Ascending aorta (tissue), 2 donors: ENCODE measurements around the gene PHLDA3. TPM values are rescaled to one million over a fixed set of nuclear protein-coding genes. Genes with fewer than 3 reads are reported as not detected.

Experiments
- DNase-seq, 2 donors: peaks; one replicate each; pipeline ENCODE4 v3.0.0-alpha.2; 2019; ENCODE audit warnings: low spot score in 2 of 2
- H3K27ac ChIP-seq, 2 donors: fragments of 200-600 bp; sonication (generic); one replicate each; pipeline ENCODE4 v1.5.1; 2016 to 2017; ENCODE audit warnings: mild to moderate bottlenecking in 1 of 2
- H3K27me3 ChIP-seq: fragments of 200-600 bp; sonication (generic); one replicate; pipeline ENCODE4 v1.5.1; 2017
- H3K36me3 ChIP-seq, 2 donors: fragments of 200-600 bp; sonication (generic); one replicate each; pipeline ENCODE4 v1.5.1; 2016
- H3K4me1 ChIP-seq, 2 donors: fragments of 200-600 bp; sonication (generic); one replicate each; pipeline ENCODE4 v1.5.1; 2016 to 2017; ENCODE audit warnings: mild to moderate bottlenecking in 1 of 2
- H3K4me3 ChIP-seq, 2 donors: fragments of 200-600 bp; sonication (generic); one replicate each; pipeline ENCODE4 v1.5.1; 2016 to 2017; ENCODE audit warnings: mild to moderate bottlenecking in 1 of 2
- H3K9me3 ChIP-seq, 2 donors: fragments of 200-600 bp; sonication (generic); one replicate each; pipeline ENCODE4 v1.5.1; 2016
- intact Hi-C: fragments of 100-400 bp; cut with DNase I; formaldehyde crosslinking; loops from one replicate; pipeline ENCODE4 v1.15.1; 2023
- total RNA-seq: library from RNA; depleted of rRNA; stranded (reverse); fragments of >200 nt; gene quantifications from one replicate; pipeline ENCODE4 v1.1.0, GENCODE V29; 2016
- TF ChIP-seq, protein P1 (sequence below), 3 experiments: fragments of 200-600 bp in 2 of 3; fragments of 450-650 bp in 1 of 3; sonication (generic) in 2 of 3; IDR thresholded peaks; one replicate each; pipeline ENCODE4 v1.5.1; 2016 to 2019; ENCODE audit warnings: antibody characterized with exemption in 3 of 3, mild to moderate bottlenecking in 1 of 3, moderate library complexity in 1 of 3

The PHLDA3 gene
- total RNA-seq, 1 donor from 2014 or later, result 111 TPM

DNA sequence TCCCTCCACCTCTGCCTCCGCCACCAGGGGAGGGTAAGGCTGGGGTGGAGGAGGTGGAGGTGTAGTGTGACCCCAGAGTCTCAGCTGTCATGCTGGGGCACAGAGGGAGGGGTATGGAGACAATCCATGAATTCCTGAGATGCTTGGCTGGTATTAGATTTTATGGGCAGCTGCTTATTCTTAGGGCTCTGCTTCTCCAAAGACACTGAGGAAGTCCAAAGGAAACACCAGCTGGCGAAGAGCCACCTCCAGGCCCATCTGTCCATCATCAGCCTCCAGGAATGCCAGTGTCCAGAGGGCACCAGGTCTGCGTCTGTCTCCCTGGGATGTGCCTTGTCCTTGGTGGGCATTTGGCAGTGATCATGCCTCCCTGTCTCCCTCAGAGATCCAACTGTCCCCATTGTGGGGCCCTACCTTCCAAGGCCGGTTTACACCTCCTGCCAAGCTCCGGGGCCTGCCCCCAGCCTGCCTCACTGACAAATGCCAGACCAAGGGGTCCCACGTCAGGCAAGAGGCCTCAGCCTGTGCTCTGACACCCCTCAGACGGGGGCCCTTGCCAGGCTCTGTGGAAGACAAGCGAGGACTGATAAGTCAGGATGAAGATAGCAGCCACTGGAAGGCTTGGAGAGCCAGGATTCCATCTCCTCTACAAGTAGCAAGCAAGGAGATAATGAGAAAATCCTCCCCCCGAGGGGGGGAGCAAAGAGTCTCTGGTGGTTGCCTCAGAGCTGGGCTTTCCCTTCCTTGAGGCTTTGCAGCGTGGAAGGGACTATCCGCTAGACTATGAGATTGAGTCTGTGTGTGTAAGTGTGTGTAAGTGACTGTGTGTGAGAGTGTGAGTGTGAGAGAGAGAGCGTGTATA is 49.0 kb downstream of the PHLDA3 start:
- no peaks in the 10 kb centered on the region for H3K9me3 ChIP-seq
- no peak overlapping the region for H3K4me3 ChIP-seq
- DNase-seq, result no peak
- no peaks in the 10 kb centered on the region for H3K27me3 ChIP-seq
- H3K27ac ChIP-seq, result no peak overlapping the region
- H3K36me3 ChIP-seq, result no peaks in the 10 kb centered on the region
- intact Hi-C loops, result no loop called here
- no peaks in the 10 kb centered on the region for H3K4me1 ChIP-seq
- TF ChIP-seq, protein P1, sequence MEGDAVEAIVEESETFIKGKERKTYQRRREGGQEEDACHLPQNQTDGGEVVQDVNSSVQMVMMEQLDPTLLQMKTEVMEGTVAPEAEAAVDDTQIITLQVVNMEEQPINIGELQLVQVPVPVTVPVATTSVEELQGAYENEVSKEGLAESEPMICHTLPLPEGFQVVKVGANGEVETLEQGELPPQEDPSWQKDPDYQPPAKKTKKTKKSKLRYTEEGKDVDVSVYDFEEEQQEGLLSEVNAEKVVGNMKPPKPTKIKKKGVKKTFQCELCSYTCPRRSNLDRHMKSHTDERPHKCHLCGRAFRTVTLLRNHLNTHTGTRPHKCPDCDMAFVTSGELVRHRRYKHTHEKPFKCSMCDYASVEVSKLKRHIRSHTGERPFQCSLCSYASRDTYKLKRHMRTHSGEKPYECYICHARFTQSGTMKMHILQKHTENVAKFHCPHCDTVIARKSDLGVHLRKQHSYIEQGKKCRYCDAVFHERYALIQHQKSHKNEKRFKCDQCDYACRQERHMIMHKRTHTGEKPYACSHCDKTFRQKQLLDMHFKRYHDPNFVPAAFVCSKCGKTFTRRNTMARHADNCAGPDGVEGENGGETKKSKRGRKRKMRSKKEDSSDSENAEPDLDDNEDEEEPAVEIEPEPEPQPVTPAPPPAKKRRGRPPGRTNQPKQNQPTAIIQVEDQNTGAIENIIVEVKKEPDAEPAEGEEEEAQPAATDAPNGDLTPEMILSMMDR (IDR thresholded peaks at IDR 0.05), result no peak

GRCh38 chr1:201419256-201419655 is 49.7 kb downstream of the PHLDA3 start:
- Histone ChIP-seq H3K4me3 (no peak overlapping the region), H3K9me3 (no peaks in the 10 kb centered on the region), H3K27me3 (no peaks in the 10 kb centered on the region), H3K27ac (no peak overlapping the region), H3K4me1 (no peaks in the 10 kb centered on the region), H3K36me3 (no peaks in the 10 kb centered on the region)
- TF ChIP-seq, protein P1 (IDR thresholded peaks at IDR 0.05), result no peak
- DNase-seq, result no peak
- intact Hi-C loops, result no loop called here

DNA sequence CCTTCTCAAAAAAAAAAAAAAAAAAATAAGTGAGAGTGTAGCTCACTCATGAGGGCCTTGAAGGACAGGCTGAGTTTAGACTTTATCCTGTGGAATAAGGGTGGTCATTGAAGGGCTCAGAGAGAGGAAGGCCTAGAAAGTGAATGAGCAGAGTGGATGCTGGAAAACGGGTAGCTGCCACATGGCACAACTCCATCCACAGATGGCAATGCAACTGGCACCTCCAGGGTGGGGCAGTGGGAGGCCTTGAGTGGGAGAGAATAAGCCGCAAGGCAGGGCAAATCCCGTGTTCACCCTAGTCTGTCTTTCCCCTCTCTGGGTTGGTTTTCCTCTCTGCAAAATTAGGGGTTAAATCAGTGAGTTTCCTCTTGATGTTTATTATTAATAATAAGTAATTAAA is 50.5 kb downstream of the PHLDA3 start:
- TF ChIP-seq, protein P1 (IDR thresholded peaks at IDR 0.05), result no peak
- DNase-seq, result no peak
- H3K4me1 ChIP-seq, result no peaks in the 10 kb centered on the region
- H3K9me3 ChIP-seq, result no peaks in the 10 kb centered on the region
- no peaks in the 10 kb centered on the region for H3K27me3 ChIP-seq
- no peak overlapping the region for H3K4me3 ChIP-seq
- no peaks in the 10 kb centered on the region for H3K36me3 ChIP-seq
- intact Hi-C loops, result no loop called here
- H3K27ac ChIP-seq, result no peak overlapping the region

Other genes starting within 250 kb of the PHLDA3 start
- gene PKP1, start 185.7 kb downstream of the PHLDA3 start, total RNA-seq, result not detected
- not detected for gene TNNT2, start 91.5 kb downstream of the PHLDA3 start, total RNA-seq
- 0.43 TPM for gene LAD1, start 69.9 kb downstream of the PHLDA3 start, total RNA-seq
- not detected for gene TNNI1, start 47.5 kb downstream of the PHLDA3 start, total RNA-seq
- gene CSRP1, start 37.9 kb upstream of the PHLDA3 start, total RNA-seq, result 948 TPM
- gene NAV1, start 69.9 kb upstream of the PHLDA3 start, total RNA-seq, result 131 TPM